GM18502 (cell line): ENCODE results near the gene KRT85.
"Not testable (repeated sequence)": the region's sequence is repeated elsewhere in the genome, so short reads cannot be mapped to it uniquely, and the experiment has no call there.

Experiments used
- ATAC-seq: cut with Tn5 transposase; IDR thresholded peaks from one replicate; pipeline ENCODE4 v1.9.1; 2021; ENCODE audit warnings: mild to moderate bottlenecking; ENCODE audit not compliant: unreplicated experiment, poor library complexity

Gene KRT85

DNA sequence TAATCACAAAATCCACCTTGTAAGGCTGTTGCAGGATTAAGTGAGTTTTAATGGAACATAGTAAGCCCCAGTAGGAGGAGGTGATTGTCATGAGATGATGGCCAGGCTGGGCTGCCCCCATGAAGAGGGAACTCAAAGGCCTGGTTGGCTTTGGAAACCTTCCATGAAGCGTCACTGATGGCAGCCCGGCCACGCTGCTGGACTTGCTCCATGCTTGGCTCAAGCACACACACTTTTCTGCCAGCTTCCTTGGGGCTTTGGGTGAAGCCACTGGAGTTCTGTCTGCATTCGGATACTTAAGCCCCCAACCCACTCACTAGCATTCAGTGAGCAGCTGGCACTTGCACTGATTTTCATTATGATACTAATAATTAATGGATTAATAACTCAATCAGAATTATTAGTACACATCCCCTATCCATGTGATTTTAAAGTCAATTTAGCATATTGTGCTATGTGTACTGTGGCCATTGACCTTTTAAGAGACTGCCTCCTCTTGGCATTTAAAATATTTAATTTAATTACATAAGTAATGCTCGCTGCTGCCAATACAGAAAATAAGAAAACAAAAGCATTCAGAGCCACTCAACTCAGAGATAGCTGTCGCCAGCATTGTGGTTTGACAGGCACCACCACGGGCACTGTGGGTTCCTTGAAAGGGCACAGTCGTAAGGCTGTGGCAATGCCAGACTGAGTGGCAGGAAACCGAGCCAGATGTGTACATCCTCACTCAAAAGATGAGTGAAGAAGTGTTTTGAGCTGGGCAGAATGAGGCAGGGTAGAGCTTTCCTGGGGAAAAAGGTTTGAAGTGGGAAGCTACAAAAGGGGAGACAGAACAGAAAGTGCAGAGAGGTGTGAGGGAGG, 15.9 kb downstream of the KRT85 start:
- no peak for ATAC-seq

DNA sequence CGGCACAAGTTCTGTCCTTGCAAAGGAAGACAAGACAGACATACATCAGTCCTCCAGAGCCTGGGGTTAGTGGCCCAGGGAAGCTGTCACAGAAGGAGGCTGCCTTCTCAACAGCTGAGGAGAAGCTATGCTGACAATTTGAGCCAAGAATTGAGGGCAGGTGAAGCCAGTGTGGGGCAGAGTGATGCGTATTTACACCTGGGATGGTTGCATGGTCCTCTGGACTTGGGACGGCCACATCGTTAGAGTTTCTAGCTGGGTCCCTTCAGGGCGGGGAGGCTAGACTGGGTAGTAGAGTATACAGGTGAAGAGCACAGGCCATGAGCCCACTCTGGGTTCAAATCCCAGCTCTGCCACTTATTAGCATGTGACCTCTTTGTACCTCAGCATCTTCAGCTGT, 16.5 kb downstream of the KRT85 start:
- ATAC-seq = no peak

DNA sequence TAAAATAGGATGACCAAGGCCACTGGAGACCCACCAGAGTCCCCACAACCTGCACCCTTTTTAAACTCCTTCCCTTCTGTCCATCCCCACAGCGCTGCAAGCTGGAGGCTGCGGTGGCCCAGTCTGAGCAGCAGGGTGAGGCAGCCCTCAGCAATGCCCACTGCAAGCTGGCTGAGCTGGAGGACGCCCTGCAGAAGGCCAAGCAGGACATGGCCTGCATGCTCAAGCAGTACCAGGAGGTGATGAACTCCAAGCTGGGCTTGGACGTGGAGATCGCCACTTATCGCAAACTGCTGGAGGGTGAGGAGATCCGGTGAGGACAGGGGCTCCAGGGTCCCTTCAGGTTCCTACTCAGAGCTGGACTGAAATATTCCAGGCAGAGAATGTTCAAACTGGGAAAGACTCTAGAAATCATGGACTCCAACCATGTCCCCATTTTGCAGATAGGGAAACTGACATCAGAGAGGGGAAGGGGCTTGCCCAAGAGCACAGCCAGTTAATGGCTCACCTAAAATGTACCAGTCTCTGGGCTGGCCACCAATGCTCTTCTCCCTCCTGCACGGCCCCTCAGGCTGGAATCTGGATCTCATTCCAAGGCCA, 17.2 kb downstream of the KRT85 start:
- no peak for ATAC-seq

DNA sequence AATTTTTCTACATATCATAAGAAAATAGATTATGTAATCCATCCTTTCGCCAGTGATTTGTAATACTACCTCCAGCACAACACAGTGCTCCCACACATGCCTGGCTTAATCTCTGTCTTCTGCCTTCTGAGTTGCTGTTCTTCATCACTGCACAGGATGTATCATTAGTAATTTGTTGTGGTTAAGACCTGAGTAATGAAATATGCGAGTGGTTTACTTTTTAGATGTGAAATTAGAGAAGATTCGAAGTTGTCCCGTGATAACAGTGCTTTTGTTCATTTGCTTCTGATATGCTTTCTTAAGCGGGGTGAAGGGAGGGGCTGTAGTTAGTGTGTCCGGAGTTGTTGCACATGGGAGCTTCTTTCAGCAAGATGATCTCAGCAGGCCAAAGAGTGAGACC, 18.1 kb downstream of the KRT85 start:
- ATAC-seq = no peak

DNA sequence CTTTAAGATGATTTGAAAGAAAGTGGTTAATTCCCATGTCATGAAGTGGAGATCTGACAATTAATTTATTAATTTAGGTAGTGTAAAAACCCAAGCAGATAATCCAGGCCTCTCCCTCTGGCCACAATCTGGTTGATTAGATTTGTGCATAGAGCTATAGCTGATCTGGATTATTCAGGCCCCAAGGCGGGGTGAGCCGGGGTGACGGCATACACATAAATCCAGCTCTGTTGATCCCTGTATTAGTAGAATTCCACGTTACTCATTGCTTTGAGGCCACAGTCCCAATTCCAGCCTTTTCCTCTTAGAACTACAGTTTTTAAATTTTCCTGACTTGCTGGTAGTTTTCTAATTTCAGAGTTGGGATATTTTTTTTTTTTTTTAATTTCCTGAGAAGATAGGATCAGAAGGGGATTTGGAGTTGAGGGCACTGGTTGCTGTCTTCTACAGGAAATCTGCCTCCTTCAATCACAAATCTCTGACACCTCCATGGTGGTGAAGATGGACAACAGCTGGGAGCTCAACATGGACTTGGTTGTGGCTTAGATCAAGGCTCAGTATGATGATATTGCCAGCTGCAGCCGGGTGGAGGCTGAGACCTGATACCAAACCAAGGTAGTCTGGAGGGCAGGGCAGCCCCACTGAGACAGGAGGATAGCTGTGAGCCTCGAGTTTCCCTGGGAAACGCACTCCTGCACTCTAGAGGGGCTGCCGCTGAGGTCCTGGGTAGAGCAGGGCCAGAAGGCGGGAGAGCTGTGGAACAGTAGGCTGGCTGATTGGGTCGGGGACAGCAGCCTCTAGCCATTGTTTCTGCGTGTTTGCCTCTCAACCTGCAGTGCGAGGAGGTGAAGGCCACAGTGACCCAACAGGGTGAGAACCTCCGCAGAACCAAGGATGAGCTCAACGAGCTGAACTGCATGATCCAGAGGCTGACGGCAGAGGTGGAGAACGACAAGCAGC, 19.4 kb downstream of the KRT85 start:
- ATAC-seq = no peak

DNA sequence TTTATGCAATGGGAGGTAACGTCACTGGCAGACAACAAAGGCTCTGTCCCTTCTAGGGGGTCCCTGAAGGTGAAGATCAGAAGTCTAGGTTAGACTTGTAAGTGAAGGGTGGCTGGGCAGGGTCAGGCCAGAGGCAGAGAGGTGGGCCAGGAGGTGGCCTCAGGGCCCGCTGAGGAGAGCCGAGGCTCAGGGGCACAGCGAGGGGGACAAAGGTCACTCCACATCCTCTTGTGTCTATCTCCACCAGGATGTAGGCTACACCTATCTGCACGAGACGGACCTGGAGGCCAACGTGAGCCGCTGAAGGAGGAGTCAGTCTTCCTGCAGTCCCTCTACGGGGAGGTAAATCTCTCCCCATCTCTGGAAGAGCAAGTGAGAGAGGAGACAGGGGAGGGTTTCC, 20.3 kb downstream of the KRT85 start:
- no peak for ATAC-seq

DNA sequence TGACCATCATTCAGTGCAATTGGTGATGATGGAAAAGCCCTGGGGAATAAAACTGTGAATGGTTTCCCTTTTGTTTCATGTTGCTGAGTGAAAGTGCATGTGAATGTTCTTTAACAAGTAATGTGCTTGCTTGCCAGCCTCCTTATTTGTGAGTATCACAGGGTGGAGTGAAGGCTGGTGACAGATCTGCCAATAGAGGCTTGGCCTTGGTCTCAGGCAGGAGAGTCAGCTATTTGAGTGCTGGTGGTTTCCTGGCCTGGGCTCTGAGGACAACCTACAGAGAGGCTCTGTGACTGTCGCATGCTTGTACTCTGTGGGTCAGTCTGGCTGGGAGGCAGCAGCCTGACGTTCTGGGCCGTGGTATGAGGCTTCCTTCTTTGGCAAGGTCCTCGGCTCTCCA, 20.7 kb downstream of the KRT85 start:
- ATAC-seq = no peak

DNA sequence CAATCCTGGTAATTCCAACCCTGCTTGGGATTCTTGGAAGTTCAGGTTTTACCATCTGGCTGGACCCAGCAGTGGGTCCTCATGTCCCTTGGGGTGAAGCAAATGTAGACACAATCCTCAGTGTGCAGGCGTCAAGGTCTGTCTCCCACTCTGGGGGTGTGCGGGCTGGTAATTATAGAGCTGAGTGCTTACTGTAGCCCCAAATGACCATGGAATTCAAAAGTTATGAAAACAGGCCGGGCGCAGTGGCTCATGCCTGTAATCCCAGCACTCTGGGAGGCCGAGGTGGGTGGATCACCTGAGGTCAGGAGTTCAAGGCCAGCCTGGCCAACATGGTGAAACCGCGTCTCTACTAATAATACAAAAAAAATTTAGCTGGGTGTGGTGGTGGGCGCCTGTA, 22.2 kb downstream of the KRT85 start:
- ATAC-seq = not testable (repeated sequence)

DNA sequence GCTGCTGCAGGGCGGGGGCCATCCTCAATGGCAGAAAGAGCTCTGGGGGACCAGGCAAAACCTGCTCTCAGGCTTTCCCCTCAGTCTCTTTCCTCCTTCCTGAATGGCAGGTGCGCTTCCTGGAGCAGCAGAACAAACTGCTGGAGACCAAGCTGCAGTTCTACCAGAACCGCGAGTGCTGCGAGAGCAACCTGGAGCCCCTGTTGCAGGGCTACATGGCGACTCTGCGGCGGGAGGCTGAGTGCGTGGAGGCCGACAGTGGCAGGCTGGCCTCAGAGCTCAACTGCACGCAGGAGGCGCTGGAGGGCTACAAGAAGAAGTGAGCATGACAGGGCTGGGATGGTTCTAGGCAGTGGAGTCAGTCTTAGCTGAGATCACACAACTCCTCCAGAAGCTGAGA, 23.2 kb downstream of the KRT85 start:
- no peak for ATAC-seq

DNA sequence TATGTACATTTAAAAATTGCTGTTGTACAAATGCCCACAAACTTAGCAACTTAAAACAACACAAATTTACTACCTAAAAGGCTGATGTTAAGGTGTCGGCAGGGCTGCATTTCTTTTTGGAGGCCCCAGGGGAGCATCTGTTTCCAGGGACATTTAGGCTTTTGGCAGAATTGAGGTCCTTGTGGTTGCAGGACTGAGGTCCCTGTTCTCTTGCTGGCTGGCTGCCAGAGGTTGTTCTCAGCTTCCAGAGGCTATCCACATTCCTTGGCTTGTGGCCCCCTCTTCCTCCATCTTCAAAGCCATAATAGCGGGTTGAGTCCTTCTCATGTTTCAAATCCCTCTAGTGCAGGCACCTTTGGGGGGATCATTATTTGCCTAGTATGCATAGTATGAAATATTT, 23.7 kb downstream of the KRT85 start:
- no peak for ATAC-seq

DNA sequence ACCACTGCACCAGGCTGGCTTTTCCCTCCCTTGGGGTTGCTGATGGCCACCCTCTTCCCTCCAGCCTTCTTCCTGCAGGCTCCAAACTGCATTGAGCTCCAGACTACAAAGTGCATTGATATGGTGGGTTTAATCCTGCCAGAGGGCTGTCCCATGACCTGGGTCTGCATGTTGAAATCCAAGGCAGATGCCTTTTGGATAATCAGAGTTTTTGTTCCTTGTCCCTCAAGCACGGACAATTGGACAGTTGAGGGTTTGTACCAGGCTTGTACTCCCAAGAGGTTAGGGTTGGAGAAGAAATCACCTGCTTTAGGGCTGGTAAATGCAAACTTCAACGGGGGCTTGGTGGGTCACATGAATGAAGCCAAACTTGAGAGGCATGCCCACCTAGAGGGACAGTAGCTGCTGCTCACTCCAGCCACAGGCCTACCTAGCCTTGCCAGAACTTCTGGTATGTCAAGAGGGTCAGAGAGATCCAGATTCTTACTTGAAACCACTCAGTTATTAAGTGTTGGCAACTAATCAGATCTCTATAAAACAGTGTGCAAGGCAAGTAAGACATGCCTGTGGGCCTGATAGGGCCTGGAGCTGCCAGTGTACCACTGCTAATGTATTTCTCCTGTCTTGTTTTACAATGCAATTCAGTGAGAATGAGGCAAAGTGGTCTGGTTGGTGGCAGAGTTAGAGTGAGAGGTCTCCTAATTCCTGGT, 24.3 kb downstream of the KRT85 start:
- no peak for ATAC-seq

DNA sequence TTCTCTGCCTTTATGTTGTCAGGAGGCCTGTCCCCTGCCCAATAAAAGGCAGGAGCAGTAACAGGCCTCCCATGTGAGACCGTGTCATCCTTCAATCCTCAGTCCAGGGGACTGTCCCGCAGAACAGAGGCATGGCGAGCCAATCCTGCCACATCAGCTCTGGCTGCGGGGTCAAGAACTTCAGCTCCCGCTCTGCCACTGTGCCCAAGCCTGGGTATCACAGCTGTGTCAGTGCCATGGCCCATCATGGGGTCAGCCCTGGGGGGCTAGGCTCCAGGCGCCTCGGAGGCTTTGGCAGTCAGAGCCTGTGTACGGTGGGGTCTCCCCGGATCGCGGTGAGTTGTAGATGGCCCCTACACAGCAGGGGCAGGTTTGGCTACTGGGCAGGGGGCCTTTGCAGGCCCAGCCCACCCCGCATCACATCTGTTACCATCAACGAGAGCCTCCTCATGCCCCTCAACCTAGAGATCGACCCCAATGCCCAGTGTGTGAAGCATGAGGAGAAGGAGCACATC, 26.2 kb downstream of the KRT85 start:
- ATAC-seq = no peak

DNA sequence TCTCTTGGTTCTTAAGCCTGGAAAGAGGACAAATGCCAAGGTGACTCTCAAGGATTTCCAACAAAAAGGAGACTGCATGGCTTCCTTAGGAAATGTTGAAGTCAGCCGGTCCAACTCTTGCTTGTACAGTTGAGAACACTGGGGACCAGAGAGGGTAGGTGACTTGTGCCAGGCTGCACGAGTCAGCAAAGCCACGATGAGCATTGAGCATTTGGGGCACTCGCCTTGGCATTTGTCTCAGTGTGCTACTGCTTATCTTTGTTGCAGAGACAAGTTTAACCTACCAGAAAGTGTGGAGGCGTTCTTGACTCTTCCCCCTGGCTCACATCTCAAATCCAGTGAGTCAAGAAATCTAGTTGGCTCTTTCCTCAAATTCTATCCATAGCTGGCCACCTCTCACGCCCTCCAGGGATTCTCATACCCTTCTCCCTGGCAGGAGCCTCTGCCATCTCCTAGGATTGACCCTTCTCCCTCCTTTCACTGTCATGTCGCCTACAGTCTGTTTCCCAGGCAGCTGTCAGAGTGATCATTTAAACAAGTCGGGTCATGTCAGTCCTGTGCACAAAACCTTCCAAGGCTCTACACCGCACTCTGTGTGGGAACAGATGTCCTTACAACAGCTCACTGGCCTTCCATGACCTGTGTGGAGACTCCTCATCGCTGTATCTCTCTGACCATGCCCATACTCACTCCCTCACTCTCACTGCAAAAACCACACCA, 28.9 kb downstream of the KRT85 start:
- no peak for ATAC-seq

DNA sequence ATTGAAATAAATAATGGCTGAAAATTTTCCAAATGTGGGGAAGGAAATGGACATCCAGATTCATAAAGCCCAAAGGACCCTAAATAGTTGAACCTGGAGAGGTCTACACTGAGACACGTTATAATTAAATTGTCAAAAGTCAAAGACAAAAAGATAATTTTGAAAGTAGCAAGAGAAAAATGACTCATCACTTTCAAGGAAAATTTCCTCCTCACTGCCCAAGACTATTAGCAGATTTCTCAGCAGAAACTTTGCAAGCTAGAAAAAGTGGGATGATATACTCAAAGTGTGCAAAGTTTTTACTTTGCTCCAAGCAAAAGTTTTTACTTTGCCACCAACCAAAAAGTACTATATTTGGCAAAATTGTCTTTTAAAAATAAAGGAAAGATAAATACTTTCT, 30.2 kb downstream of the KRT85 start:
- no peak for ATAC-seq

DNA sequence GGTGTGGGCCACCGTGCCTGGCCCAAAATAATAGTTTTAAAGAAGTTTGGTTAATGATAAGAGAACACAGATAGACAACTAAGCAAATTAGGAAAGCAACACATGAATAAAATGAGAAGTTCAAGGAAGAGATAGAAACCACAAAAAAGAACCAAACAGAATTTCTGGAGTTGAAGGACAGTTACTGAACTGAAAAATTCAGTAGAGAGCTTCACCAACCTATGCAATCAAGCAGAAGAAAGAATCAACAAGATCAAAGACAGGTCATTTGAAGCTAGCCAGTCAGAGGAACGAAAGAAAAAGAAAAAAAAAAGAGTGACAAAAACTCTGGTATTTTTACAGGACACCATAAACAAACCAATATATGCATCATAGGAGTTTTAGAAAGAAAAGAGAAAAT, 30.6 kb downstream of the KRT85 start:
- no peak for ATAC-seq

DNA sequence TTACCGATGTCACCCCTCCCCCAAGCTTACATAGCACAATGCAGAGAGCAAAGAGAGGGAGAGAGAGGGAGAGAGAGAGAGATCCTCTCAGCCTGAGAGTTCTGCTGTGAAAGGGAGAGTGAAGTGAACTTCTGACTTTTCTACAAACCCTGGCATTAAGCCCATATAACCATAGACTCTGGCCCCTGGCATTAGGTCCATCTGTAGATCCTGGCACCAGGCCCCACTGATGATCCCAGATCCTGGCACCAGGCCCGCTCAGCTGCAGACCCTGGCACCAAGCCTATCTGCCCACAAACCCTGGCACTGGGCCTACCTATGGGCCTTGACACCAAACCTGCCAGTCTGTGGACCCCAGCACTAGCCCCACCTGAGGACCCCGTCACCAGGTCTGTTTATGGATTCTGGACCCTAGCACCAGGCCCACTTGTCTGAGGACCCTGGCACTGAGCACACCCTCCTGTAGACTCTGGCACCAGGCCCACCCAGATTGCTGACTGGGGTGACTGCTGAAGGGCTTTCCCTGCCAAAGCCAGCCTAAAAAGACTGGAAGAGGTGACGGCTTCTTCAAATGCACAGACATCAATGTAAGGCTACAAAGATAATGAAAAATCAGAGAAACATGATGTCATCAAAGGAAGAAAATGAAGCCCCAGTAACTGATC, 31.6 kb downstream of the KRT85 start:
- no peak for ATAC-seq

DNA sequence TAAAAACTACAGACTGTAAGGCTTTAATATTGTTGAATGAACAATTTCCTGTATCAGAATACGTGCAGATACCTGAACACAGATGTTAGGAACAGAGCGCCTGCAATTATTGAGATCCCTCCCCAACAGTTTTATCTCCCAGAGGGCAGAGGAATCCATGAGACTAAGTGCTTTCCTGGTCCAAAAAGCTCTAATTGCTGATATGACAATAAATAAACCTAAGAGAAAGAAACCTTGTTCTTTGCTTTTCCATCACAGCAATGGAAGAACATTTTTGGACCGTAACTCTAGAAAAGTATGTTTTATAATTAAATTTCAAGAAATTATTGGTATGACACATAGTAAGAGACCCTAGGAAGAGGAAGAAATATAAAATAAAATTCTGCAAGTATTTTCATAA, 33.1 kb downstream of the KRT85 start:
- ATAC-seq = no peak

DNA sequence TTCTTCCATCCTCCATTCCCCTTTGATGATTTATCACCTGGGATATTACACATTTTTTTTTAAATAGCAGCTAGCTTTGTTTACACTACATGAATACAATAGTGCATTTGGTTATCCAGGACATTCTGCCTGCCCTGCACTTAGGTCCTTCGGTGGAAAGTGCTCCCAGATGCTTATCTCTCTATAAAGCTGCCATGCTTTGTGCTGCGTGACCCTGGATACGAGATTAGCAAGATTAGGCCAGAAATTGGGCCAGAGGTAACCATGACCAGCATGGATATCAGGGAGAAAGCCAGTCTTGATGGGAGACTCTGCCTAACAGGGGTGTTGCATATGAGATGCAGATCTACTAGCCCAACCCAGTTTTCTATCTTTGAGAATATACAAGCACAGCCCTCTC, 34.0 kb downstream of the KRT85 start:
- no peak for ATAC-seq

DNA sequence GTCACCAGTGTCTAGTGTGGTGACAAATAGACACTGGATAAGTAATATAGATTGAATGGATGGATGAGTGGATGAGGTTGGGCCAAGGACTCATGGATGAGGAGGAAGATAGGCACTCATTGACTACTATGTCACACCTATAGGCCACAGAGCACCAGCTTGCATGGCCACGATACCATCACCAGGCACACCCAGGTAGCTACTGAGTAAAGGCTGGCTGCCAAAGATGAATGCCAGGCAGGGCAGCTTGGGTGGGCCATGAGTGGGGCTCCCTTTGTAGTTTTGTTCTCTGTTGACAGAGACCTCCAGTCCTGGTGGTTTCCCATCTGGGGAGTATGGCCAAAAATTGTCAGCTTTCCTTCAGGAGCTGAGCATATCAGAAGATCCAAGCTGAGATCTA, 34.9 kb downstream of the KRT85 start:
- ATAC-seq = no peak
